Gastroesophageal sphincter (tissue), 4 donors: Measurements from ENCODE around the gene FREM3. TPM values are rescaled to one million over a fixed set of nuclear protein-coding genes. Genes with fewer than 3 reads are reported as not detected.

Experiments used
- ATAC-seq: fragments of 150-250 bp; one replicate; pipeline ENCODE4 v1.9.1; 2016; ENCODE audit warnings: mild to moderate bottlenecking, moderate library complexity
- H3K27ac ChIP-seq, 4 donors: fragments of 200-600 bp; sonication (generic) in 3 of 4; 1 replicate in 3 of 4; 2 replicates in 1 of 4; pipeline ENCODE4 v1.5.1; 2016 to 2019
- H3K27me3 ChIP-seq: fragments of 200-600 bp; sonication (generic); one replicate; pipeline ENCODE4 v1.5.1; 2019
- H3K36me3 ChIP-seq, 2 donors: fragments of 200-600 bp; sonication (generic); one replicate each; pipeline ENCODE4 v1.5.1; 2019; ENCODE audit warnings: control low read depth in 1 of 2
- H3K4me1 ChIP-seq, 3 donors: fragments of 200-600 bp; sonication (generic); 1 replicate in 2 of 3; 2 replicates in 1 of 3; pipeline ENCODE4 v1.5.1; 2016 to 2019; ENCODE audit warnings: control low read depth in 2 of 3
- H3K4me3 ChIP-seq, 2 donors: fragments of 200-600 bp; sonication (generic); one replicate each; pipeline ENCODE4 v1.5.1; 2019; ENCODE audit warnings: mild to moderate bottlenecking in 1 of 2, moderate library complexity in 1 of 2
- H3K9me3 ChIP-seq, 3 donors: fragments of 200-600 bp; sonication (generic); one replicate each; pipeline ENCODE4 v1.5.1; 2017 to 2019; ENCODE audit warnings: control low read depth in 2 of 3
- EP300 ChIP-seq: sonication (generic); formaldehyde crosslinking; IDR thresholded peaks from one replicate; pipeline ENCODE4 v1.6.1; 2017; ENCODE audit warnings: antibody characterized with exemption, mild to moderate bottlenecking
- POLR2A ChIP-seq, 2 donors: fragments of 450-650 bp; IDR thresholded peaks; one replicate each; pipeline ENCODE4 v1.6.1; 2017; ENCODE audit warnings: antibody characterized with exemption in 2 of 2, mild to moderate bottlenecking in 2 of 2, moderate library complexity in 1 of 2
- POLR2AphosphoS5 ChIP-seq: sonication (generic); formaldehyde crosslinking; IDR thresholded peaks from one replicate; pipeline ENCODE4 v1.6.1; 2017; ENCODE audit warnings: antibody characterized with exemption
- WGBS, 2 donors: methylation state at CpG; one replicate each; pipeline ENCODE4 v1.1.5; 2018; ENCODE audit warnings: low coverage in 1 of 2; 5-methylcytosine and 5-hydroxymethylcytosine counted together
- total RNA-seq, 4 donors: library from RNA; depleted of rRNA; stranded (reverse); fragments of >200 nt; gene quantifications; one replicate each; pipeline ENCODE4 v1.1.0, GENCODE V29; 2016
- TF ChIP-seq, protein P1 (sequence below), 4 experiments: fragments of 200-600 bp in 2 of 4; fragments of 450-650 bp in 2 of 4; sonication (generic) in 1 of 4; IDR thresholded peaks; one replicate each; pipeline ENCODE4 v1.5.1; 2017 to 2019; ENCODE audit warnings: antibody characterized with exemption in 4 of 4, mild to moderate bottlenecking in 2 of 4, moderate library complexity in 2 of 4

FREM3 gene
- total RNA-seq, 4 donors from 2014 or later = under 0.01 TPM; not detected in 3

DNA sequence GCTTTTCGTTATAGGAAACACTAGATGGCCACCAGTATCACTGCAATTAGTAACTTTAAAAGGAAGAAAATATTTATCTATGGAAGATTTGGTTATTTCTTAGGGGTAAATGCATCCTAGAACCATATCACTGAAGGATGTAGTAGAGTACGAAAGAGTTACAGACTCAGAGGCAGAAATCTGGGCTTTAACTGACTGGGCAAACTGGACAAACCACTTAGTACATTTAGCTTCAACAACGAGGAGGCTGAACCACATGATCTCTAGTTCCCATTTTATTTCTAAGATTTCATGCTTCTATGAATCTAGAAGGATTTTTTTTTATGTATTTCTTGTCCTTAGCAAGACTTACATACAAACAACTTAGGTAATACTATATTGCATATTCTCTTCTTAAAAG is 94.0 kb downstream of the FREM3 start:
- H3K27ac ChIP-seq = no peak overlapping the region
- WGBS, 2 donors = 84 to 93% methylated on average over 3 of the region's 3 CpGs
- no peak for ATAC-seq
- no peaks in the 10 kb centered on the region for H3K9me3 ChIP-seq
- H3K36me3 ChIP-seq = no peaks in the 10 kb centered on the region
- TF ChIP-seq POLR2AphosphoS5 (no peak), EP300 (no peak), POLR2A (IDR thresholded peaks at IDR 0.05) (no peak)
- TF ChIP-seq, protein P1, sequence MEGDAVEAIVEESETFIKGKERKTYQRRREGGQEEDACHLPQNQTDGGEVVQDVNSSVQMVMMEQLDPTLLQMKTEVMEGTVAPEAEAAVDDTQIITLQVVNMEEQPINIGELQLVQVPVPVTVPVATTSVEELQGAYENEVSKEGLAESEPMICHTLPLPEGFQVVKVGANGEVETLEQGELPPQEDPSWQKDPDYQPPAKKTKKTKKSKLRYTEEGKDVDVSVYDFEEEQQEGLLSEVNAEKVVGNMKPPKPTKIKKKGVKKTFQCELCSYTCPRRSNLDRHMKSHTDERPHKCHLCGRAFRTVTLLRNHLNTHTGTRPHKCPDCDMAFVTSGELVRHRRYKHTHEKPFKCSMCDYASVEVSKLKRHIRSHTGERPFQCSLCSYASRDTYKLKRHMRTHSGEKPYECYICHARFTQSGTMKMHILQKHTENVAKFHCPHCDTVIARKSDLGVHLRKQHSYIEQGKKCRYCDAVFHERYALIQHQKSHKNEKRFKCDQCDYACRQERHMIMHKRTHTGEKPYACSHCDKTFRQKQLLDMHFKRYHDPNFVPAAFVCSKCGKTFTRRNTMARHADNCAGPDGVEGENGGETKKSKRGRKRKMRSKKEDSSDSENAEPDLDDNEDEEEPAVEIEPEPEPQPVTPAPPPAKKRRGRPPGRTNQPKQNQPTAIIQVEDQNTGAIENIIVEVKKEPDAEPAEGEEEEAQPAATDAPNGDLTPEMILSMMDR (IDR thresholded peaks at IDR 0.05) = no peak
- no peaks in the 10 kb centered on the region for H3K27me3 ChIP-seq
- H3K4me3 ChIP-seq = no peak overlapping the region
- no peaks in the 10 kb centered on the region for H3K4me1 ChIP-seq

DNA sequence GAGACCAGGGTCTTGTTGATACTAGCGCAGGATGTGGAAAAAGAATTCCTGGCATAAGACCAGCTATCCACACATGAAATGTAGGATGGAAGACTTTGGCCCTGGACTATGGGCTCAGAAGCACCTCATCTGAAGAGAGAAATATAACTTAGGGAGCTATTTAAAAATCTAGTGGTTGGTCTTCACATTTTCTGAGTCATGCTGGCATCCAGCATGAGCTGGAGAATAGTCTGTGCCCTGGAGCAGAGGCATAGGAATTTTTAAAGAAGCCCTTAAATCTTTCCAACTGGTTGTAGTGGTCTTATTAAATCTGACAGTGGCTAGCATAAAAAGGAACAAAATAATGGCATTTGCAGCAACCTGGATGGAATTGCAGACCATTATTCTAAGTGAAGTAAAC is 100.6 kb downstream of the FREM3 start:
- WGBS, 2 donors = 70% methylated on average over 1 of the region's 1 CpG; no CpG with 5 or more reads in 1 of the 2 donors
- Histone ChIP-seq H3K4me3 (no peak overlapping the region), H3K9me3 (no peaks in the 10 kb centered on the region), H3K36me3 (no peaks in the 10 kb centered on the region), H3K27me3 (no peaks in the 10 kb centered on the region), H3K27ac (no peak overlapping the region), H3K4me1 (peaks cover 0 to 10% (median 0%) of the 10 kb centered on the region in 3 donors)
- no peak for ATAC-seq
- TF ChIP-seq, protein P1 (IDR thresholded peaks at IDR 0.05) = no peak
- TF ChIP-seq POLR2AphosphoS5 (no peak), EP300 (no peak)

DNA sequence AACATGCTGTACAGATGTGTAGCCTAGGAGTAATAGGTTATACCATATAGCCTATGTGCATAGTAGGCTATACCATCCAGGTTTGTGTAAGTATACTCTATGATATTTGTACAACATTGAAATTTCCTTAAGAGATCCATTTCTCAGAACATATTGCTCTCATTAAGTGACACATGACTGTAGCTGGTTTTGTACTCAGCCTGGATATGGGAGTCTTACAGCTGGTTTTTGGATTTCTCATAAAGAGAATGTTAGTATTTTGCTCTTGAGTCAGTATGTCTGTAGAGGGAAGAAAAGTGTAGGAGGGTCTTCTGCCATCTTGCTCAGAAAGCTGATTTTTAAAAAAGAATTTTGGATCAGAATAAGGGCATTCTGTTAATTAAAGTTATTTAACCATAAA is 101.7 kb downstream of the FREM3 start:
- Histone ChIP-seq H3K4me1 (peaks cover 0 to 10% (median 0%) of the 10 kb centered on the region in 3 donors), H3K4me3 (no peak overlapping the region), H3K9me3 (no peaks in the 10 kb centered on the region), H3K36me3 (no peaks in the 10 kb centered on the region), H3K27ac (no peak overlapping the region), H3K27me3 (no peaks in the 10 kb centered on the region)
- TF ChIP-seq POLR2A (IDR thresholded peaks at IDR 0.05) (no peak), POLR2AphosphoS5 (no peak), EP300 (no peak)
- TF ChIP-seq, protein P1 (IDR thresholded peaks at IDR 0.05) = no peak
- no peak for ATAC-seq

DNA sequence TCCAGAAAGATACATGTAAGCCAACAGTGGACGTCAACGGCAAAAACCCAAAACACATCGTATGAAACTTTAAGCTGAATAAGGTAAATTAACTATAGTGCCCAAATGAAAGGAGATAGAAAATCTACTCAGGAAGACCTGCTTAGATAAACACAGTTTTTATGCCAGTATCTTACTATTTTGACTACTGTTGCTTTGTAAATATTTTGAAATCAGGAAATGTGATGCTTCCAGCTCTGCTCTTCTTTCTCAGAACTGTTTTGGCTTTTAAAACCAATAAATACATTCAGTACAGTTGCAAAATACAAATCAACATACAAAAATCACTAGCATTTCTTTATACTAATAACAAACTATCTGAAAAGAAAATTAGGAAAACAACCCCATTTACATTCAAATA is 103.2 kb downstream of the FREM3 start:
- ATAC-seq = no peak
- H3K9me3 ChIP-seq = no peaks in the 10 kb centered on the region
- TF ChIP-seq POLR2AphosphoS5 (no peak), EP300 (no peak), POLR2A (IDR thresholded peaks at IDR 0.05) (no peak)
- TF ChIP-seq, protein P1 (IDR thresholded peaks at IDR 0.05) = no peak
- H3K27me3 ChIP-seq = no peaks in the 10 kb centered on the region
- peaks cover 0 to 10% (median 0%) of the 10 kb centered on the region in 3 donors for H3K4me1 ChIP-seq
- H3K27ac ChIP-seq = no peak overlapping the region
- H3K36me3 ChIP-seq = no peaks in the 10 kb centered on the region
- H3K4me3 ChIP-seq = no peak overlapping the region
- 79 to 89% methylated on average over 3 of the region's 3 CpGs for WGBS, 2 donors

DNA sequence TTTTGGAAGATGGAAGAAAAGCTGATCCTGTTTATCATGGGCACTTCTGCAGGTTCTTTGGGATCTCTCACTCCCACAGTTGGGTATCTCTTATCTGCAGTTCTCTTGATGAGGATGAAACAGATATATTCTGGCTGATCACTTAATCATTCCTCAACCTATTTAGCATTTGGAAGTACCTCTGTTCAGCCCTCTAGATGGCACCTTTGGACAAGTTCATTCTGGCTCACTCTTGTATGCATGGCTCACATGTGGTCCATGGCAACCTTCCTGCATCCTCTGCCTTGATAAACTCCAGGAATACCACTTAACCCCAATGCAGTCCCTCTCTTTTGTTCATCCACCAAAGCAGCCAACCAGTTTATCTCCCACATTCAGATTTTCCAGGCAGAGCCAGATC is 112.8 kb downstream of the FREM3 start:
- H3K36me3 ChIP-seq = no peaks in the 10 kb centered on the region
- H3K27me3 ChIP-seq = no peaks in the 10 kb centered on the region
- H3K4me1 ChIP-seq = no peaks in the 10 kb centered on the region
- ATAC-seq = no peak
- H3K27ac ChIP-seq = no peak overlapping the region
- no peak overlapping the region for H3K4me3 ChIP-seq
- peaks cover 0 to 5% (median 0%) of the 10 kb centered on the region in 3 donors for H3K9me3 ChIP-seq
- TF ChIP-seq, protein P1 (IDR thresholded peaks at IDR 0.05) = peak in 1 of 4 experiments; percentile 20
- TF ChIP-seq POLR2A (IDR thresholded peaks at IDR 0.05) = no peak
